Erythroblast (primary cell): ENCODE measurements around the gene RTN4RL1.

ENCODE experiments used
- GATA1 ChIP-seq: IDR thresholded peaks from 2 replicates; pipeline ENCODE4 v1.6.1; 2011; ENCODE audit warnings: low read depth, mild to moderate bottlenecking, control low read depth, low read length, moderate library complexity
- POLR2A ChIP-seq: IDR thresholded peaks from 2 replicates; pipeline ENCODE4 v1.6.1; 2011; ENCODE audit warnings: mild to moderate bottlenecking, low read length

DNA sequence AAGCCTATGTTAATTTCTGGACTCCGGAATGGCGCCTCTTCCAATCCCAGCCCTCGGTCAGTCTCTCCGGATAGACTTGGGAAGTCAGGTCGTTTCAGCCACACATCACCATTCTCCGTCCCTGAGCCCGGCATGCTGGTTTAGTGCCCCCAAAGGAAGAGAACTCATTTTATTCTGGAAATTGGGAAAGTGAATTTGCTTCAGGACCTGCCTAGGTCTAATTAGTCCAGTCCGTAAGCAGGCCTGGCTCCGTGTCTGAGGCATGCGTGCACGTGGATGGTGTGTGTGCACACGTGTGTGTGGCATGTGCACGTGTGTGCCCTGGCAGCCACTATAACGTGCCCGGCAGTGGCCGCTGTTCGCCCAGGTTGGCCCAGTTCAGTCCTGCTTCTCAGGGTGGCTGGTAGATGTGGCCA lies 117.9 kb downstream of the RTN4RL1 start:
- TF ChIP-seq POLR2A = no peak
- TF ChIP-seq GATA1 = no peak
